ENCODE measurements around the gene RAB3IL1.

GRCh38 chr11:61912530-61912898 is 4.9 kb downstream of the RAB3IL1 start:
- TF ChIP-seq CTCF (IDR thresholded peaks at IDR 0.05; ENCODE audit: low read depth, low read length, missing input control): no peak
- no peak for TF ChIP-seq REST (IDR thresholded peaks at IDR 0.05)
- no peak for TF ChIP-seq GABPA (IDR thresholded peaks at IDR 0.05 in 1 of 2, conservative IDR thresholded peaks at IDR 0.05 in 1 of 2)
- peak; percentile 19 for TF ChIP-seq YY1 (IDR thresholded peaks at IDR 0.05)
- TF ChIP-seq RAD21 (IDR thresholded peaks at IDR 0.05): no peak
- TF ChIP-seq SP1 (IDR thresholded peaks at IDR 0.05): no peak
- TF ChIP-seq MAX (IDR thresholded peaks at IDR 0.05): no peak
